GM19467 (cell line): ENCODE measurements around the gene IGSF3.
A peak's percentile ranks its signal among the peaks of the same experiment; 100 is the strongest.
"Not testable (repeated sequence)": the region's sequence is repeated elsewhere in the genome, so short reads cannot be mapped to it uniquely, and the experiment has no call there.

Experiments used
- ATAC-seq: cut with Tn5 transposase; IDR thresholded peaks from one replicate; pipeline ENCODE4 v1.9.1; 2021; ENCODE audit warnings: mild to moderate bottlenecking, moderate library complexity; ENCODE audit not compliant: unreplicated experiment

IGSF3 gene

GRCh38 chr1:116580446-116581322 is 86.8 kb downstream of the IGSF3 start:
- ATAC-seq, result no peak

DNA sequence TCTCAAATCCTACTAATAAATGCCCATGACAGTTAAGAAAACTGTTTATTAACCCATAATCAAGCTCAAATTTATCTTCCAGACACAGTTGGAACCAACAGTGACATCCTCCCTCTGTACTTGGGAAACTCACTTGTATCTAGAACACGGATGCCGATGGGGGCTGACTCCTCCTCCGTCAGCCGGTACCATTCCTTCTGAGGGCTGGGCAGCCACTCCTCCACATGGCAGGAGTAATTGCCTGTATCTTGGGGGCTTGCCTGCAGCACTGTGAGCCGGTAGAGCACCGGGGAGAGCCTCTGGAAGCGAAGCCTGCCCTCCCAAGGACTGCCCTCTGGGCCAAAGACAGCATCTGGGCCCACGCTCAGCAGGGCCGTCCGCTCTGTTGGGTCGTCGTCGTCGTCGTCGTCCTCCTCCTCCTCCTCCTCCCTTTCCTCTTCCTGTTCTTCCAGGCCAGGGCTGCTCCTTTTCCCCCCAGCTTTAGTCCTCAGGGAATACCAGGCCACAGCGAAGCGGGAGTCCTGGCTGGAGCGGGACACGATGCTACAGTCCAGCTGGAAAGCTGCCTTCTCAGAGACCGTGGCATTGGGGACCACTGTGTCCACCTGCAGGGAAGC is 88.2 kb downstream of the IGSF3 start:
- ATAC-seq, result no peak

- no peak for ATAC-seq
These were observed 89.0 kb downstream of the IGSF3 start for GRCh38 chr1:116578581-116578980.

GRCh38 chr1:116577759-116578314 is 89.7 kb downstream of the IGSF3 start:
- no peak for ATAC-seq

- no peak for ATAC-seq
These were observed 92.8 kb downstream of the IGSF3 start for GRCh38 chr1:116574581-116575291.

GRCh38 chr1:116573431-116574095 is 94.0 kb downstream of the IGSF3 start:
- no peak for ATAC-seq

GRCh38 chr1:116572771-116573430 is 94.6 kb downstream of the IGSF3 start:
- no peak for ATAC-seq

- no peak for ATAC-seq
These were observed 95.4 kb downstream of the IGSF3 start for GRCh38 chr1:116572099-116572498.

DNA sequence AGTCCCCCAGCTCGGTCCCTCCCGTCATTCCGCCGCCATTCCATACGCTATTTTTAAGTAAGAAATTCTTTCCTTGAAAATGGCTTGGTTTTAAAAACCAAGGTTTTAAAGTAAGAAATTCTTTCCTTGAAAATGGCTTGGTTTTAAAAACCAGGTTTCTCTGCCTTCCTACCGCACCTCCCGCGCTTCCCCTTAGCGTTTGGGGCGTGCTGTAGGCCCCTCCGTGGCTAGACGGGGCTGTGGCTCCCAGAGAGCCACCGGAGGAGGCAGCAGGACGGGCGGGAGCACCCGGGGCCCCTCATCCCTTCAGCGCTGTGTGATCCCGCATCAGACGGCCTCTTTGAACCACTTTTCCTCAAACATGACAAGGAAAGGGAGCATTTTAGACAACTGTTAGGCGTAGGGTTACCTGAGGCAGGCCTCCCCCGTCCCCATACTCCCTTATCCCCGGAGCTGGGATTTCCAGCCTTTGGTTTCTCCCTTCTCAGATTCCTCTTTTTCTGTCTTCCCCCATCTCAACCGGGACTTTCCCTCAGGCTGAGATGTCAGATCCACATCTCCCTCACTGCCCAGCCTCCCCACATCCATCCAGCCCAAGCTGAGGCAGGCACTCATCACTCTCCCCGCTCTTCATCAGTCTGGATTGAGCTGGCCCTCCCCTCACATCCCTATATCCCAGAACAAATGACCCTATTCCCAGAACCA is 96.2 kb downstream of the IGSF3 start:
- ATAC-seq, result no peak

DNA sequence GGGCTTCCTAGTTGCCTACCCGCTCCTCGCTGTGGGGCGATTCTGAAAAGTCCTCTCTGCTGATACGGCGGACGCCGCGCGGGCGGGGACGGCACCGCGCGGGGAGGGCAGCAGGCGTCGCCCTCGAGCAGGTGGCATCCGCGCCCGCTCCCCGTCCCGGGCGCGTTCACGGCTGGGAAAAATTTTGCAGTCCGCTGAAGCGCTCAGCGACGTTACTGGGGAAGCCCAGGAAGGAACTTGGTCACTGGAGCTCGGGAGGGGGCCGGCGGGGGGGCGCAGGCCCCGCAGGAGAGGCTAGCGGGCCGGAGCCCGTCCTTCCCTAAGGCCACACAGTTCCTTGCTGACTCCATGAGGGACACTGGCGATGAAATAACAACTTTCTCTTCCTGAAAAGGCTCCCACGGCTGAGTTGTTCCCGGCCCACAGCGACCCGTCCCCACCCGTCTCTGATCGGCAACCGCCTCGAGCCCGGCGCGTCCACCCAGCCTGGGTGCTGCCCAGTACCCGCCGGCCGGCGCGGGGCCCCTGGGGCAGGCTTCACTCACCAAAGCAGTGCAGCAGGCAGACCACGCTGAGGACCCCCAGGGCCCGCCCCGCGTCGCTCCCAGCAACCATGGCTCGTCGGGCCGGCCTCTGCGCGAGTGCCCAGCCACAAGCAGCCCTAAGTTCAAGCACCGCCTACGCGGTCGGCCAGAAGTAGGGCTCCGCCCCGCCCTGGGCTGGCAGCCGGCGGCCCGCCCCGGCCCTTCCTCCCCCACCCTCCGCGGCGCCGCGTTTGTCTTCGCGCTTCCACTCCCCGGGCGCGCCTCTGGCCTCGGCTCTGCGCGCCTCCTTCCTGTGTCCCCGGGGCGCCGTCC is 96.9 kb downstream of the IGSF3 start, which contains the start of gene CD58:
CD58 (minus strand) TSS at position 669 of the 857 bp plus-strand sequence; CDS start at position 615, 54 bp downstream.
- peak; percentile 60 for ATAC-seq

GRCh38 chr1:116569776-116570357 is 97.7 kb downstream of the IGSF3 start:
- no peak for ATAC-seq

GRCh38 chr1:116569381-116569670 is 98.2 kb downstream of the IGSF3 start:
- no peak for ATAC-seq

DNA sequence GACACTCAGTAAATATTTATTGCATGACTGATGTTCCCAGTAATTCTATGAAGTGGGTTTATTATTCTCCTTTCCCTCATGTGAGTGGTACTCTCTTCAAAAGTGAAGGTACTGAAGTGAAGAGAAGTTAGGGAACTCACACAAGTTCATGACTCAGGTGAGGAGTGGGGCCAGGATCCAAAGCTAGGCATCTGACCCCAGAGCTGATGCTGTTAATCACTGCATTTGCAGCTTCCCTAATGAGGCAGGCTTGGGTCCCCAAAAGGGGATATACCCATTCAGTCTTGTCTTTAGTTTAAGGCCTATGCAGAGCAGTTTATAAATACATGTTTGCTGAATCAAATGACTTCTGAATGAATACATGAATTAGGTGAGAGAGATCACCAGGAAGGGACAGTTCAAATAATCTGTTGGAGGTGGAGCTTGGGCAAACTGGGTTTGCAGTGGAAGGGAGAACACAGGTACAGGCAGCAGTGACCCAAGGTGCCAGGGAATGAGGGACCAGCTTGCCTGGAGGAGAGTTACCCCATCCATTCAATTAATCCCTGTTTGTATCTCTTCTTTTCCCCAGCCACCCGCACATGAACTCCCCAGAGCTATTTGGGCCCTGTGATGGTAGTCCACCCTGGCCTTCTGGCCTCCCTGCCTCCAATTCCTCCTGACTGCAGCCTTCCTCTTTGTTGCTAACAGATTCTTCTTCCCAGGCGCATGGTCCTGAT is 98.7 kb downstream of the IGSF3 start:
- no peak for ATAC-seq

- no peak for ATAC-seq
These were observed 99.5 kb downstream of the IGSF3 start for GRCh38 chr1:116567790-116568661.

DNA sequence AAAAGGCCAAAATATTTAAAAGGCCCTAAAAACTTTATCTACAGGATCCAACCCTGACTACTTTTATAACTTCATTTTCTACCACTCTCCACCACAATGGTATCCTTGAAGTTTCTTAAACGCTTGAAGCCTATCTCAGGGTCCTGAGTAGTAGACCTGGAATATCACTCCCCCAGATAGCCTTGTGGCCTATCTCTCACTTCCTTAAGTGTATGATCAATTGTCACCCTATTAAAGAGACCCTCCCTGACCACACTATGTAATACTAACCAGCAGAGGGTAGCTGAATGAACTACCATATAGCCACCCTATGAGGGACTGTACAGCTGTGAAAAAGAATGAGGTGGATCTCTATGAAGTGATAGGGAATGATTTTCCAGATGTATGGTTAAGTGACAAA is 102.3 kb downstream of the IGSF3 start:
- ATAC-seq, result no peak

GRCh38 chr1:116564426-116564825 is 103.1 kb downstream of the IGSF3 start:
- no peak for ATAC-seq

GRCh38 chr1:116562465-116562864 is 105.1 kb downstream of the IGSF3 start:
- ATAC-seq, result not testable (repeated sequence)
